ENCODE measurements around the gene TET1. TPM values are rescaled to one million over a fixed set of nuclear protein-coding genes. Genes with fewer than 3 reads are reported as not detected.
"Not testable (repeated sequence)": the region's sequence is repeated elsewhere in the genome, so short reads cannot be mapped to it uniquely, and the experiment has no call there.

Gene TET1
- total RNA-seq, 1 donor from 2014 or later = under 0.01 TPM

GRCh38 chr10:68619595-68619994 lies 59.5 kb downstream of the TET1 start:
- FAIRE-seq (no peak), DNase-seq (ENCODE audit: low read depth) (no peak)
- Histone ChIP-seq H3K36me3 (ENCODE audit: control insufficient read depth, insufficient read depth, low read length) (no peaks in the 10 kb centered on the region), H3K27me3 (ENCODE audit: control insufficient read depth, insufficient read depth, low read length) (no peaks in the 10 kb centered on the region), H3K4me3 (ENCODE audit: low read depth, low read length) (no peak overlapping the region)
- TF ChIP-seq CTCF (IDR thresholded peaks at IDR 0.05; ENCODE audit: insufficient read depth, low read length, severe bottlenecking) = no peak

GRCh38 chr10:68625316-68625921 lies 65.3 kb downstream of the TET1 start:
- DNase-seq (ENCODE audit: low read depth) = no peak
- no peak for FAIRE-seq
- Histone ChIP-seq H3K4me3 (ENCODE audit: low read depth, low read length) (no peak overlapping the region), H3K27me3 (ENCODE audit: control insufficient read depth, insufficient read depth, low read length) (no peaks in the 10 kb centered on the region), H3K36me3 (ENCODE audit: control insufficient read depth, insufficient read depth, low read length) (no peaks in the 10 kb centered on the region)
- no peak for TF ChIP-seq CTCF (IDR thresholded peaks at IDR 0.05; ENCODE audit: insufficient read depth, low read length, severe bottlenecking)

GRCh38 chr10:68628576-68629127 lies 68.5 kb downstream of the TET1 start:
- FAIRE-seq = no peak
- DNase-seq (ENCODE audit: low read depth) = no peak

GRCh38 chr10:68632271-68632560 lies 72.1 kb downstream of the TET1 start:
- H3K4me3 ChIP-seq (ENCODE audit: low read depth, low read length); FAIRE-seq; H3K27me3 ChIP-seq (ENCODE audit: control insufficient read depth, insufficient read depth, low read length); H3K36me3 ChIP-seq (ENCODE audit: control insufficient read depth, insufficient read depth, low read length); DNase-seq (ENCODE audit: low read depth): not testable (repeated sequence)

More at GRCh38 chr10:68628576-68629127, 68.5 kb downstream of the TET1 start:
- H3K36me3 ChIP-seq (ENCODE audit: control insufficient read depth, insufficient read depth, low read length) = no peaks in the 10 kb centered on the region
- no peak for TF ChIP-seq CTCF (IDR thresholded peaks at IDR 0.05; ENCODE audit: insufficient read depth, low read length, severe bottlenecking)
- no peak overlapping the region for H3K4me3 ChIP-seq (ENCODE audit: low read depth, low read length)
- H3K27me3 ChIP-seq (ENCODE audit: control insufficient read depth, insufficient read depth, low read length) = no peaks in the 10 kb centered on the region

GRCh38 chr10:68633281-68633680 lies 73.1 kb downstream of the TET1 start:
- no peaks in the 10 kb centered on the region for H3K27me3 ChIP-seq (ENCODE audit: control insufficient read depth, insufficient read depth, low read length)
- no peak overlapping the region for H3K4me3 ChIP-seq (ENCODE audit: low read depth, low read length)
- FAIRE-seq = no peak
- DNase-seq (ENCODE audit: low read depth) = no peak
- no peaks in the 10 kb centered on the region for H3K36me3 ChIP-seq (ENCODE audit: control insufficient read depth, insufficient read depth, low read length)
- no peak for TF ChIP-seq CTCF (IDR thresholded peaks at IDR 0.05; ENCODE audit: insufficient read depth, low read length, severe bottlenecking)

- H3K4me3 ChIP-seq (ENCODE audit: low read depth, low read length) = no peak overlapping the region
- FAIRE-seq (no peak), DNase-seq (ENCODE audit: low read depth) (no peak)
- TF ChIP-seq CTCF (IDR thresholded peaks at IDR 0.05; ENCODE audit: insufficient read depth, low read length, severe bottlenecking) = no peak
- no peaks in the 10 kb centered on the region for H3K27me3 ChIP-seq (ENCODE audit: control insufficient read depth, insufficient read depth, low read length)
- H3K36me3 ChIP-seq (ENCODE audit: control insufficient read depth, insufficient read depth, low read length) = no peaks in the 10 kb centered on the region
These were observed 73.8 kb downstream of the TET1 start for GRCh38 chr10:68633816-68634466.
